Smooth muscle cell (in vitro differentiated cells): ENCODE measurements around the gene ATP8A2. TPM values are rescaled to one million over a fixed set of nuclear protein-coding genes. Genes with fewer than 3 reads are reported as not detected.

Experiments used
- DNase-seq: peaks from one replicate; lab custom pipeline; 2025; ENCODE audit not compliant: unreplicated experiment; lab: John Stamatoyannopoulos, UW
- H2AFZ ChIP-seq: fragments of 200-600 bp; sonication (generic); 2 replicates; pipeline ENCODE4 v1.6.0; 2016; ENCODE audit warnings: antibody characterized with exemption, low read depth, mild to moderate bottlenecking
- H3F3A ChIP-seq: fragments of 200-600 bp; sonication (generic); 2 replicates; pipeline ENCODE4 v1.6.0; 2017; ENCODE audit warnings: antibody characterized with exemption, low read depth
- H3K27ac ChIP-seq: fragments of 200-600 bp; sonication (generic); 2 replicates; pipeline ENCODE4 v1.5.1; 2016; ENCODE audit warnings: low read depth, mild to moderate bottlenecking
- H3K27me3 ChIP-seq: fragments of 200-600 bp; sonication (generic); 2 replicates; pipeline ENCODE4 v1.6.1; 2016; ENCODE audit warnings: low read depth, mild to moderate bottlenecking
- H3K36me3 ChIP-seq: fragments of 200-600 bp; sonication (generic); 2 replicates; pipeline ENCODE4 v1.5.1; 2016; ENCODE audit warnings: low read depth
- H3K4me1 ChIP-seq: fragments of 200-600 bp; sonication (generic); 2 replicates; pipeline ENCODE4 v1.5.1; 2016; ENCODE audit warnings: low read depth
- H3K4me2 ChIP-seq: fragments of 200-600 bp; sonication (generic); 2 replicates; pipeline ENCODE4 v1.6.0; 2016; ENCODE audit warnings: mild to moderate bottlenecking
- H3K4me3 ChIP-seq: fragments of 200-600 bp; sonication (generic); 2 replicates; pipeline ENCODE4 v1.5.1; 2016; ENCODE audit warnings: mild to moderate bottlenecking
- H3K79me2 ChIP-seq: fragments of 200-600 bp; sonication (generic); 2 replicates; pipeline ENCODE4 v1.6.0; 2016; ENCODE audit warnings: low read depth, mild to moderate bottlenecking
- H3K9ac ChIP-seq: fragments of 200-600 bp; sonication (generic); 2 replicates; pipeline ENCODE4 v1.6.0; 2016; ENCODE audit warnings: low read depth
- H3K9me3 ChIP-seq: fragments of 200-600 bp; sonication (generic); replicated peaks from 2 replicates; pipeline ENCODE4 v1.5.1; 2016; ENCODE audit warnings: low read depth
- H4K20me1 ChIP-seq: fragments of 200-600 bp; sonication (generic); 2 replicates; pipeline ENCODE4 v1.6.0; 2016; ENCODE audit warnings: low read depth
- CTCF ChIP-seq: fragments of 200-600 bp; sonication (generic); IDR thresholded peaks from 2 replicates; pipeline ENCODE4 v1.5.1; 2017; ENCODE audit warnings: borderline replicate concordance, mild to moderate bottlenecking, antibody characterized with exemption; ENCODE audit not compliant: insufficient read depth, poor library complexity, severe bottlenecking
- WGBS: methylation state at CpG from one replicate; pipeline ENCODE4 v1.1.7; 2016; ENCODE audit warnings: low lambda C conversion rate; 5-methylcytosine and 5-hydroxymethylcytosine counted together
- polyA plus RNA-seq: library from polyadenylated mRNA; unstranded; fragments of >200 nt; fragmentation: Nextera tagmentation; extraction: Ambion mirVana; gene quantifications from 2 replicates; pipeline ENCODE4 v1.2.1, GENCODE V29; 2016
- total RNA-seq: library from RNA; depleted of rRNA; stranded (reverse); fragments of >200 nt; gene quantifications from 2 replicates; pipeline ENCODE4 v1.2.3, GENCODE V29; 2014

Gene ATP8A2
- total and polyA plus RNA-seq, 2 experiments from 2014 or later = under 0.01 to 0.06 TPM

DNA sequence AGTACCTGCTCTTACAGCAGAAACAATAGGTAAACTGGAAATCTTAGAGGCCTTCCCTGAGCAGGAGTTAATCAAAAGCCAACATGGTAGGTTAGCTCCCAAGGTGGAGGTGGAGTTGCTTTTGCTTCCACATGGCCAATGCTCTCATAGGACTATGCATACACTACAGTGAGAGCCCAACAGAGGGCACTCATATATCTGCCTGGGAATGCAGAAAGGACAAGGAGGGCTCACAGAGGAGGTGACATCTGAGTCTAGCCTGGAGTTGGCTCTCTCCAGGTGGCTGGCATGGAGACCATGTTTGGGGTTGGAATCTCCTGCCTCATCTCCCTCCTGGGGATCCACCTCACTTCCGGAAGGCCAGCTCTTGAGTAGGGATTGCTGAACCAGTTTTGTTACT lies 34.6 kb downstream of the ATP8A2 start:
- Histone ChIP-seq H3K36me3 (no peaks in the 10 kb centered on the region), H3K4me2 (no peak overlapping the region), H4K20me1 (no peaks in the 10 kb centered on the region), H3K9me3 (no peaks in the 10 kb centered on the region), H3K79me2 (no peaks in the 10 kb centered on the region), H3K27ac (no peak overlapping the region), H3F3A (no peaks in the 10 kb centered on the region), H3K4me1 (no peaks in the 10 kb centered on the region), H3K4me3 (no peak overlapping the region), H3K9ac (no peak overlapping the region), H3K27me3 (no peaks in the 10 kb centered on the region), H2AFZ (no peak overlapping the region)
- no peak for TF ChIP-seq CTCF
- WGBS = 94% methylated on average over 1 of the region's 1 CpG
- DNase-seq = no peak

DNA sequence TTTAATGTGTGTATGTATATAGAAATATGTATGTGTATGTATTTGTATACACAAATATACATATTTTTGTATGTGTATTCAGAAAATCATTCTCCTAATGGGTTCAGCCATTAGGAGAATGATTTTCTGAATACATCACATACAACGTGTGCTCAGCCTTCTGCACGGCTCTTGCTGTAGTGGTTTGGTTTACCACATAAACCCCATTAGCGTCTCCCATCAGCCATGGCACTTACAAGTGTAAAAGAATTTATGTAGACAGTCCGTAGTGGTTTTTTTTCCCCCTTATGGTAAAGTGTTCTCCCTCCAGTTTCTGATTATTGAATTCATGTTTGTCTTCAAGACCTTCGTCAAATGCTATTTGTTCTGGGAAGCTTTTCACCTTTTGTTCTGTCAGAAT lies 38.2 kb downstream of the ATP8A2 start:
- H3K27me3 ChIP-seq = no peaks in the 10 kb centered on the region
- no peaks in the 10 kb centered on the region for H4K20me1 ChIP-seq
- WGBS = 87% methylated on average over 5 of the region's 5 CpGs
- H3K4me1 ChIP-seq = no peaks in the 10 kb centered on the region
- no peak overlapping the region for H2AFZ ChIP-seq
- no peak for DNase-seq
- no peaks in the 10 kb centered on the region for H3K36me3 ChIP-seq
- no peak overlapping the region for H3K4me2 ChIP-seq
- H3K9ac ChIP-seq = no peak overlapping the region
- no peaks in the 10 kb centered on the region for H3K9me3 ChIP-seq
- H3F3A ChIP-seq = no peaks in the 10 kb centered on the region
- H3K4me3 ChIP-seq = no peak overlapping the region
- TF ChIP-seq CTCF = no peak
- no peak overlapping the region for H3K27ac ChIP-seq
- no peaks in the 10 kb centered on the region for H3K79me2 ChIP-seq

DNA sequence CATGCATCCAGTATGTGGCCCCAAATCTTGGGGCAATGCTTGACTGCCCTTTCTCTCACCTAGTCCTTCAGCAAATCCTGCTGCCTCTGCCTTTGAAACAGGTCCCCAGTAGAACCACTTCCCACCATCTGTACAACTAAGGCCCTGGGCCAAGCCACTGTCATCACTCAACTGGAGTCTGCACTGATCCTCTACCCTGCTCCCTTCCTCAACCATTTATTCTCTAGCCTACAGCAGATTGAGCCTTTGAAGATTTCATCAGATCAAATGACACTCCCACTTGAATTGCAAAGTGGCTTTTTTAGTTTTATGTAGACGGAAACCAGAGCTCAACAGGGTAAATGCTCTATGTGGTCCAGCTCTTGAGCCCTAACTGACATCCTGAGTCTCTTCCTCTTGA lies 43.5 kb downstream of the ATP8A2 start:
- Histone ChIP-seq H3K27ac (no peak overlapping the region), H3F3A (no peaks in the 10 kb centered on the region), H3K27me3 (peaks cover 11% of the 10 kb centered on the region), H3K4me3 (no peak overlapping the region), H3K4me2 (no peak overlapping the region), H3K4me1 (no peaks in the 10 kb centered on the region), H3K9ac (no peak overlapping the region), H4K20me1 (no peaks in the 10 kb centered on the region), H3K36me3 (no peaks in the 10 kb centered on the region), H3K79me2 (no peaks in the 10 kb centered on the region), H2AFZ (no peak overlapping the region), H3K9me3 (no peaks in the 10 kb centered on the region)
- no peak for TF ChIP-seq CTCF
- DNase-seq = no peak
- WGBS = 65% methylated on average over 1 of the region's 1 CpG

DNA sequence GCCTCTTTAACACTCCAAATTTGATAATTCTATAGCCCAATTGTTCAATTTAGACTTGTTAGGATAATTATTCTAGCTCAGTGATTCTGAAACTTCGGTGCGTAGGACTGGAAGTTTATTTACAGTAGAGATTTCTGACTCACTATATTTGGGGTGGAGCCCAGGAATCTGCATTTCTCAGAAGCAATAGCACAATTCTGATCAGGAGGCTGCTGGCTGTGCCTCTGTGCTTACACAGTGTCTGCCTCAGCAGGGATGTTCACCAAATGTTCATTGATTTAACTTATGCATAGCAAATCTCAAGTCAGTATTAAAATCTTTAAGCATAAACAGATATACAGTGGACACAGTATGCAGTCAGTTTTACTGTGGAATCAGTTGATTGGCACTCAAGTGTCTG lies 45.8 kb downstream of the ATP8A2 start:
- Histone ChIP-seq H3K4me2 (no peak overlapping the region), H3K9ac (no peak overlapping the region)
- WGBS = 82% methylated on average over 2 of the region's 2 CpGs

More for the DNA sequence above, 45.8 kb downstream of the ATP8A2 start:
- Histone ChIP-seq H3K27me3 (peaks cover 11% of the 10 kb centered on the region), H3K27ac (no peak overlapping the region), H3K9me3 (no peaks in the 10 kb centered on the region), H3K79me2 (no peaks in the 10 kb centered on the region), H4K20me1 (no peaks in the 10 kb centered on the region), H2AFZ (no peak overlapping the region), H3K36me3 (no peaks in the 10 kb centered on the region), H3K4me3 (no peak overlapping the region), H3K4me1 (no peaks in the 10 kb centered on the region), H3F3A (no peaks in the 10 kb centered on the region)
- DNase-seq = no peak
- TF ChIP-seq CTCF = no peak
